22Rv1 (cell line): ENCODE measurements around the gene SPIRE1.

Experiments
- CTCF ChIP-seq: fragments of 450-650 bp; IDR thresholded peaks from 2 replicates; pipeline ENCODE4 v1.5.1; 2017; ENCODE audit warnings: mild to moderate bottlenecking
- ZFX ChIP-seq: fragments of 450-650 bp; IDR thresholded peaks from 2 replicates; pipeline ENCODE4 v1.6.1; 2017; ENCODE audit warnings: antibody characterized with exemption, borderline replicate concordance

- peak; percentile 19 for TF ChIP-seq CTCF
- no peak for TF ChIP-seq ZFX
These were observed 179.4 kb downstream of the SPIRE1 start for GRCh38 chr18:12478269-12479047.
